NCI-H82 (cell line): ENCODE data around the gene KRTAP4-4.
"Not testable (repeated sequence)": the region's sequence is repeated elsewhere in the genome, so short reads cannot be mapped to it uniquely, and the experiment has no call there.

ENCODE experiments used
- DNase-seq: peaks from one replicate; lab custom pipeline; 2025; lab: John Stamatoyannopoulos, UW

KRTAP4-4 gene

DNA sequence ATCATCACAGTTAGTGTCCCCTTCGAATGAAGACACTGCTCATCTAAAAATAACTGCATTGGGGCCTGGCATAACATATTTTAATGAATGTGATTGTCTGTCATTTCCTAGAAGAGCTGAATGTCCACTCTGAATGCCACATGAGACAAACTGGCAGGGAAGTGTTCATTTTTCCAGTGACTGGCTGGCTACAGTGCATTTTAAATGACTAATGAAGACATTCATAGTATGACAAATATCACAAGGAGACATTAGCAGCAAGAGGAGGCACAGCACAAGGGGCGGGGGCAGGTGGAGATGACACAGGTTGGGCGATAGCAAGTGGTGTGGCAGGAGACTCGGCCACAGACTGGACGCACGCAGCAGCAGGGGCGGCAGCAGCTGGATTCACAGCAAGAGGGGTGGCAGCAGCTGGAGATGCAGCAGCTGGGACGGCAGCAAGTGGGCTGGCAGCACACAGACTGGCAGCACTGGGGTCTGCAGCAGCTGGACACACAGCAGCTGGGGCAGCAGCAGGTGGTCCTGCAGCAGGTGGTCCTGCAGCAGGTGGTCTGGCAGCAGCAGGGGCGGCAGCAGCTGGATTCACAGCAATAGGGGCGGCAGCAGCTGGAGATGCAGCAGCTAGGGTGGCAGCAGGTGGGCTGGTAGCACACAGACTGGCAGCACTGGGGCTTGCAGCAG, 11.4 kb downstream of the KRTAP4-4 start:
- not testable (repeated sequence) for DNase-seq

DNA sequence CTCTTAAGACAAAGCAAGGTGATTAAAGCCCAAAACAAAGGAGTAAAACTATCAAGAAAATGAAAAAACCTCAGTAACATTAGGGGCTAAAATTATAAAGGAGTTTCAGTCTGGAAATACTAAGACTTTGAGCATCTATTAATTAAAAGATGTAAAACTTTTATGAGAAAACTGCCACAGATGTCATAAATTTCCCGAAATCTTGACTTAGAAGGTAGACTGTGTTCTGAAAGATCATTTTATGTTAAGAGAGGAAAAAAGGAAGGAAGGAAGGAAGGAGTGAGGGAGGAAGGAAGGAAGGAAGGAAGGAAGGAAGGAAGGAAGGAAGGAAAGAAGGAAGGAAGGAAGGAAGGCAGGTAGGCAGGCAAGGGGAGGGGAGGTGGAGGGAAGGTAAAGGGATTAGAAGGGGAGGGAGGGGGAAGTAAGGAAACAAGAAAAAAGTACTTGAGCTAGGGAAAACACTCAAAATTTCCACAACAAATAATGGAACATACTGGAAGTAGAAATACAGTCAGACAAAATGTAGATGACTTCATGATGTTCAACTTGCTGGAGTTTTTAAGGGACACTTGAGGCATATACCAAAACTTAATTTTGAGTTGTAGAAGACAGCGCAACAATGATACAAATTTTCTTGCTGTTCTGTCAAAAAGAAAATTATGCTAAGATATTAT, 12.9 kb downstream of the KRTAP4-4 start:
- DNase-seq, result no peak

DNA sequence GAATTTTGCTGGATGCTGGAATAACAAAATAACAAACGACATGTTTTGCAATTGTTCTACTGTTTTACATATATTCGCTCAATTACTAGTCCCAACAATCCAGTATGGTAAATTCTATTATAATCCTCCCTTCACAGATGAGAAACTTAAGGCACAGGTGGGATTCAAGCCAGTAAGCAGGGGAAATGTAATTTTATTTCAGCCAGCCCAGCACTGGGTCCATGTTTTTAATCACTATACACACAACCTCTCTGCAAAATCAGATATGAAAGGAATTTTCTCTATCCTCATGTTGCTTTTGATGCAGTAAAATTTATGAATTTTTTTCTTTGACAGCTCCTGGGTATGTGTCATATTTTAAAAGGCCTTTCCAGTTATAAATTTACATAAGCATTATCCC, 15.3 kb downstream of the KRTAP4-4 start:
- DNase-seq, result no peak

DNA sequence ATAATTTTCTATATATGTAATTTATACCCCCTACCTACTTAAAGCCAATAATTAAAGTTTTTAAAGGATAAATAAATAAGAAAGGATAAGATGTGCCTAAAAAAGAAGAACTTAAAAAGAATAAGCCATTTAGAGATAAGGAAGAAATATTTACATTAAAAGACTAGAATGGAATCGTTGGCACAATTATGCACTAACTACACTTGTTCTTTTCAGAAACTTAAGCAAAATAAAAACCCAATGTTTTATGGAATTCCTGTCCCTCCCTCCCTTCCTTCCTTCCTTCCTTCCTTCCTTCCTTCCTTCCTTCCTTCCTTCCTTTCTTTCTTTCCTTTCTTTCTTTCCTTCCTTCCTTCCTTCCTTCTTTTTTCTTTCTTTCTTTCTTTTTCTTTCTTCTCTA, 15.7 kb downstream of the KRTAP4-4 start:
- no peak for DNase-seq

DNA sequence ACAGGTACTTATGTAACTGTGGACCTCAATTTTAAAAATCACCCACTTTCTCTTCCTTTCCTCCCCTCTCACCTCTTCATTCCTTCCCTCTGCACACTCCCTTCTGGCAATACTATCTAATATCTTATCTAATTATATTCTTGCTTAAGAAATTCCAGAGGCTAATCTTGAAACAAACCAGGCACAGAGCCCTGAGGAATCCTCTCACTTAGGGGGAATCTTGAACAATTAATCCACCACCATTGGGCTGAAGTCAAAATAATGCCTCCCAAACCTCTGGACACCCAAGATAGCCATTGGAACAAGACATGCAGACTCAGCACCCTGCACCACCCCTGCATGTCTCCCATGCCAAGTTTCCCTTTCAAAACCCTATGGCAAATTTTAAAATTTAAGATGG, 19.2 kb downstream of the KRTAP4-4 start:
- no peak for DNase-seq

DNA sequence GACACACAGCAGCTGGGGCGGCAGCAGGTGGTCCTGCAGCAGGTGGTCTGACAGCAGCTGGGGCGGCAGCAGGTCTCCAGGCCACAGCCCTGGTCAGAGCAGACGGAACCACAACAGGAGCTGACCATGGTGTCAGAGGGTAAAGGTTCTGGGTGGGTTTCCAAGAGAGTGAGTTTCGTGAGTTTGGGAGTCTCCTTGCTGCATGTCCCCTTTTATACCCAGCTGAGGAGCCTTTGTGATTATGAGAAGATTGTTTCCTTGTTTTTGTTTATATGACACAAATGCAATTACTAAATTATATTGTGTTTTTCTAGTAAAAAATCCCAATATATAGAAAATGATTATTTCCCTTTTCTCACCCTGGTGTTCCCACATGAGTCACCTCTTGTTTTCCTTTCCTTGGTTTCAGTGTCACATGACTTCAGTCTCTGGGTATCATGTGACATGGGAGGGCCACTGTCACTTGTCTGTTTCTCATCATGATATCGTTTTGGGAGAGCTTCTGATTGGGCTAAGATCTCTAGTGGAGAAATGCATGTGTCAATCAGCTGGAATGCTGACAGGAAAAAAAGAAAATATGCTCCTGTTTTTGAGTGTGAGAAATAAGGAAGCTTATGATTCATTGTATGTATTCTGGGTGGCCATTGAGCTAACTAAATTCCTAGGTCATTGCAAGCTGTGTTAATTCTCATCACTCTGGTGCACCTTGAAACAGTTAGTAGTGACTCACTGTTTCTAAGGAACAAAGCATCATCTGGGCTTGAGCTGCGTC, 20.0 kb downstream of the KRTAP4-4 start, which contains the start of gene KRTAP4-6:
KRTAP4-6 (minus strand) TSS at position 185 of the 772 bp plus-strand sequence; CDS start at position 128, 57 bp downstream.
- DNase-seq, result no peak

DNA sequence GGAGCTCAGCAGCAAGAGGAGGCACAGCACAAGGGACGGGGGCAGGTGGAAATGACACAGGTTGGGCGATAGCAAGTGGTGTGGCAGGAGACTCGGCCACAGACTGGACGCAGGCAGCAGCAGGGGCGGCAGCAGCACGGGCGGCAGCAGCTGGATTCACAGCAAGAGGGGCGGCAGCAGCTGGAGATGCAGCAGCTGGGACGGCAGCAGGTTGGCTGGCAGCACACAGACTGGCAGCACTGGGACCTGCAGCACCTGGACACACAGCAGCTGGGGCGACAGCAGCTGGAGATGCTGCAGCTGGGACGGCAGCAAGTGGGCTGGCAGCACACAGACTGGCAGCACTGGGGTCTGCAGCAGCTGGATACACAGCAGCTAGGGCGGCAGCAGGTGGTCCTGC, 20.7 kb downstream of the KRTAP4-4 start:
- not testable (repeated sequence) for DNase-seq

DNA sequence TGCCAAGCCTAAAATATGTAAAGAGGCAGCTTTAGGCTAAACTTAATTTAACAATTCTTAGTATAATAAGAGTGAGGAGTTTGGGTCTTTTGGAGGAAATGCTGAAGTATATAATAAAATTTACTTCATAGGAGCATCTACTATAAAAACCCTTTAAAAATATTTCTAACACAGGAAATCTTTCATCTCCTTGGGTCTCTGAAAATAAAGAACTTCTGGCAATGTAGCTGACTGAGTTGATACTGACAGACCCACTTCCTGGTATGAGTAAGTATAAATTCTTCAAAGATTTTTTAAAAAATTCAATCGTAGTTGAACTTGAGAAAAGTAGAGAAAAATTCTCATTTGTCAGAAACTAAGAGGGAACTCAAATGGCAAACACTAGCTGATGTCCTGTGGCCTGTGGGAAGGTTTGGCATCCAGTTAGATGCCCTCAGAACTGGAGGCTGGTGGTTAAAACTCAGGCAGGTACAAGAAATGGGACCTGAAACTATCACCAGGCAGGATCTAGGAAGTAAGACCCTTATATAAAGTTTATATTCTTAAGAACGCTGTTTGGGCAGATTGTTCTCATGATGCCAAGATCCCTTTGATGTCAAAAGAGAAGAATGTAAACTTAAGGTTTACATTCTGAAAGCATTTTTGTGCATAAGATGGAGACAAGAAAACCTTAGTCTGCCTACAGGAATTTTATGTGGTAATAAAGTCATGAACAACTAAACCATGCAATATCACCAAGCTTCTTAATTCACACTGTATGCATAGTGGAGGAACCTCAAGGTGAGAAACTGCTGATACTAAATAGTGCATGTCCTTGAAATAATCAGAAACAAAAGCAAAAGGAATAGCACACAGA, 26.4 kb downstream of the KRTAP4-4 start:
- no peak for DNase-seq

DNA sequence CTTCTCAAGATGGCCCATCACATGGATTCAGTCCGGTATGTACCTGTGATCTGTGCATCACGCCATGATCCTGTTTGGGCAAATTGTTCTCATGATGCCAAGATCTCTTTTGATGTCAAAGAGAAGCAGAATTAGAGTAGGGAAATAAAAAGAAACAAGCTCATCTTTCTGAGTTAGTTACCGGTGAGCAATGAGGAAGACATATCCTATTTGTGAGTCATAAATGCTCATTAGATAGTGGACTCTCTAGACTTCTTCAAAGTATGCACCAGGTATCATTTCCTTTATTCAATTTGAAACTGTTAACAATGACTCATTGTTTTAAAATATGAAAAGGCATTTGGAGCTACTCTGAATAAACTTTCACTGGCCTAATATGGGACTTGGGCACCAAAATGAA, 28.6 kb downstream of the KRTAP4-4 start:
- no peak for DNase-seq

DNA sequence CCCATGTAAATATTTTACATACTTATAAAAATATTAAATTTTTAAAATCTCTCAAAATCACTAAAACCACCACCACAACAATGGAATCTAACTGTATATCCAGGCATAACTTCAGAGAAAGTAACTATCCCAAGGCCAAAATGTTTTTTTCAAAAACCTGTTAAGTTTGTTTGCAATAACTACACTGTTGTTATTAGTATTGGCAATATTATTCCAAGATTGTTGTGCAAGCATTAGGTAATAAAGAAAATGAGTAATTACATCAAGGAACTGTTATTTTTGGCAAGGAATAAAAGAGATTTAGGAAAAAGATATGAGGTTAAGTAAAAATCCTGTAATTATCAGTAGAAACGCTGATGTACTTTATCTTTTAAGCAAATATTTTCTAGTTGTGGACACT, 33.2 kb downstream of the KRTAP4-4 start:
- no peak for DNase-seq

DNA sequence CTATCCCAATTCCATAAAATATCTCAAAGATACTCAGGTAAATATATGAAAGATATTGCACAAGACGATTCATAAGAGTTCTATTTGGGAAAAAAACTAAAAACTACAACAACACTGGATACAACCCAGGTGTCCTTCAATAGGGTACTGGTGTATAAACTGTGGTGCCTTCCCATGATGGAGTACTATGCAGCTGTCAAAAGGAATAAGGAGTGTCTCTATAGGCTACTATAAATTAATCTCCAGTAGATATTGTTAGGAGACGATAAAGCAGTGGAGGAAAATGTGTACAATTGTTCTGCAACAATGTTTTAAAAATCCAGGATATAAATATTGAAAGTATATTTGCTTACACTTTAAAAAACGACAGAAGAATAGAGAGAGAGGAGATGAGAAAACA, 34.1 kb downstream of the KRTAP4-4 start:
- no peak for DNase-seq

DNA sequence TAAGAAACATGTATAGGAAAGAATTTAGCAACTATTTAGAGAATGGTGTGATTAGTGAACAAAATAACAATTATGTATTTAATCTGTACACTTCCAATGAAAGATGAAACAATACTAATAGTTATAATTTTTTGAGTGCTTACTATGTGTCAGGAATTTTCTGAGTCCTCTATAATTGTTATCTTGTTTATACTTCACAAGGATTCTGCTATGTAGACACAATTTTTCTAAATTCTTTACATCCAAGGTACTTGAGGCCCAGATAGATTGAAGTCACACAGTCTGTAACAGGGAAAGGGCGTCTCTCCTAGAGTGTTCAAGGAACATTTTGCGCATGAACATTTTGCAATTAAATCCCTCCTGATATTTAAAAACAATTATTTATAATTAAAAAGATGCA, 35.5 kb downstream of the KRTAP4-4 start:
- no peak for DNase-seq

DNA sequence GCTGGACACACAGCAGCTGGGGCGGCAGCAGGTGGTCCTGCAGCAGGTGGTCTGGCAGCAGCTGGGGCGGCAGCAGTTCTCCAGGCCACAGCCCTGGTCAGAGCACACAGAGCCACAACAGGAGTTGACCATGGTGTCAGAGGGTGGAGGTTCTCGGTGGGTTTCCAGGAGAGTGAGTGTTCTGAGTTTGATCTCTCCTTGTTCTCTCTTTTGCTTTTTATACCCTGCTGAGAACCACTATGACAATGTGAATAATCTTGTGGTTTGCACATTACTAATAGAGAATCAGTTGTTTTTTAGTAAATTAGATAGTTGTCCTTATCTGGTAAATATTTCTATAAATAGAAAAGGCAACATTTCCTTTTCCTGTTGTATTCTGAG, 36.6 kb downstream of the KRTAP4-4 start, which contains the start of gene KRTAP4-12:
KRTAP4-12 (minus strand) TSS at position 192 of the 381 bp plus-strand sequence; CDS start at position 132, 60 bp downstream.
- DNase-seq, result not testable (repeated sequence)

DNA sequence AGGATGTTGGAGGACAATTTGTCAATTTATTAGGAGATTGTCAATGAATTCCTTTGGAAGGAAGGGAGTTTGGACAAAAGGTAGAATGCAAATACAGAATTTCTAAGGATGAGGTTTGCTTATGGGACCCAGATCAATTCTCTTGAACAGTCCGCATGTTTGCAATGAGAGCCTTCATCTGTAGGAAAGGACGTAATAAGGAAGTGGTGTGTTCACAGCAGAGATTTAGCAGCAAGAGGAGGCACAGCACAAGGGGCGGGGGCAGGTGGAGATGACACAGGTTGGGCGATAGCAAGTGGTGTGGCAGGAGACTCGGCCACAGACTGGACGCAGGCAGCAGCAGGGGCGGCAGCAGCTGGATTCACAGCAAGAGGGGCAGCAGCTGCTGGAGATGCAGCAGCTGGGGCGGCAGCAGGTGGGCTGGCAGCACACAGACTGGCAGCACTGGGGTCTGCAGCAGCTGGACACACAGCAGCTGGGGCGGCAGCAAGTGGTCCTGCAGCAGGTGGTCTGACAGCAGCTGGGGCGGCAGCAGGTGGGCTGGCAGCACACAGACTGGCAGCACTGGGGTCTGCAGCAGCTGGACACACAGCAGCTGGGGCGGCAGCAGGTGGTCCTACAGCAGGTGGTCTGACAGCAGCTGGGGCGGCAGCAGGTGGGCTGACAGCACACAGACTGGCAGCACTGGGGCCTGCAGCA, 37.1 kb downstream of the KRTAP4-4 start:
- not testable (repeated sequence) for DNase-seq

DNA sequence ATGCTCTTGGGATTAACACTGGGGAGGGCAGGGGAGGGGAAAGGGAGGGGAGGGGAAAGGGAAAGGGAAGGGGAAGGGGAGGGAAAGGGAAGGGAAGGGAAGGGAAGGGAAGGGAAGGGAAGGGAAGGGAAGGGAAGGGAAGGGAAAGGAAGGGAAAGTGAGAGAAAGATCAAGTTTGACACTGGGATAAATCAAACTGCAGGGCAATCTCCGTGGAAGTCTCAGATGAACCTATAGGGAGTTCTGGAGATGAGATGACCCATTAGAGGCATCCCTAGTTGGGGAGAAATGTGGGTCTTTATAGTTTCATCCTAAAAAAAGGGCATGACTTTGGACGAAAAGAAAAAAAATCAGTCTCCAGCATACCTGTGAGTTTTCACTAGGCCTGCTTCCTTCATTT, 38.8 kb downstream of the KRTAP4-4 start:
- DNase-seq, result no peak

DNA sequence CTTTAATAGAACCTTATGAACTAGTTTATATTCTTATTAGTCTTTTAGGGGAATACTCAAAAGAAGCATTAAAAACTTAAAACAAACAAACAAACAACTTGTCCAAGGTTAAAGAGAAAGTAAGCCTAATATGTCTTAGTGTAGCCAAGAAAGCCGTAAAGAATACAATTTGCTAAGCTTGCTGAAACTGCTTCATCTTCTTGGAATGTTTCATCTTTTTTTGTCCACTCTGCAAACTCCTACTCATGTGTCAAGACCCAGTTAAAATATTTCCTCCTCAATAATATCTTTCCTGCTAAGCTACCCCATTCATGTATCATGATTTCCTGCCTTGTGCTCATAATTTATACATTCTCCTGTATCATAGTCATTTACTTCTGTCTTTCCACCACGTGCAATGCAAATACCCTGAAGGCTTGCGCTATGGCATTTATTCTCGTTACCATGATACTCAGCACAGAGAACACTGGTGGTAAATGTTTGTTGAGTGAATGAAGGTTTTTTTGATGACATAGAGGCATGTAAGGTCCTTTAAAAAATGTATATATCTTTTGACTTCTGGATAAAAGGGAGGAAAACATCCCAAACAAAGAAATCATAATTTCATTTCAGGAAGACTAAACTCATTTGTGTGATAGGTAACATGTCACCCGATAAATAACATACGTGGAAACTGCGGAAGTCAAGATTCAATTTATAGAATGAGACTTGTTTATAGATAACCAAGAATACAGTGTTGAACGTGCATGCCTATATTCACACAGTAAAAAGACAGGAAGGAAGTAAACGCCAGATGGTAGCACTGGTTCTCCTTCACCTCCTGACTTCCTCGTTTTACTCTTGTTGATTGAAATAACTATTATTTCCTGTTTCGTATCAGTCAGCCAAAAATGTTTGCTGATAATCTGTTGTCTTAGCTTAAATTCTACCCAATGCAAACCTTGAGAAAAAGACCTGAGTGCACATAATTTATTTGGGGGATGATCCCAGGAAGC, 40.6 kb downstream of the KRTAP4-4 start:
- DNase-seq, result not testable (repeated sequence)

DNA sequence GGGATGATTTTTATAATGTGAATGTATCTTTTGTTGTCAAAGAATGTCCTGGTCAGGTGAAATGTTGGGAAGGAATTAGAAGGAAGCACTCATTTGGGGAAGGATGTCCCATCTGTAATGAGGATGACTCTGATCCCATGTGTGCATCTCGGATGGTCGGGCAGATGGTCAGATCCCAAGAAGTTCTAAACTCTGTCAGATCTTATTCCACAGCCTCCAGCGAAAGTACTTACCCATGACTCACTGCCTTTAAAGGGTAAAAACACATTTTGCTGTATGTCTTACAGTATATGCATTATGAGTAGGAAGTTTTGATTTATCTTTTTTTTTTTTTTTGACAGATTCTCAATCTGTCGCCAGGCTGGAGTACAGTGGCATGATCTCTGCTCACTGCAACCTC, 41.8 kb downstream of the KRTAP4-4 start:
- no peak for DNase-seq

DNA sequence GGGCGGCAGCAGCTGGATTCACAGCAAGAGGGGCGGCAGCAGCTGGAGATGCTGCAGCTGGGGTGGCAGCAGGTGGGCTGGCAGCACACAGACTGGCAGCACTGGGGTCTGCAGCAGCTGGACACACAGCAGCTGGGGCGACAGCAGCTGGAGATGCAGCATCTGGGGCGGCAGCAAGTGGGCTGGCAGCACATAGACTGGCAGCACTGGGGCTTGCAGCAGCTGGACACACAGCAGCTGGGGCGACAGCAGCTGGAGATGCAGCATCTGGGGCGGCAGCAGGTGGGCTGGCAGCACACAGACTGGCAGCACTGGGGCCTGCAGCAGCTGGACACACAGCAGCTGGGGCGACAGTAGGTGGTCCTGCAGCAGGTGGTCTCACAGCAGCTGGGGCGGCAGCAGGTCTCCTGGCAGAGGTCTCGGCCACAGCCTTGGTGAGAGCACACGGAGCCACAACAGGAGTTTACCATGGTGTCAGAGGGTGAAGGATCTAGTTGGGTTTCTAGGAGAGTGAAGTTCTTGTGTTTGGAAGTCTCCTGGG, 42.6 kb downstream of the KRTAP4-4 start, which contains the start of gene KRTAP4-11:
KRTAP4-11 (minus strand) TSS at position 528 of the 541 bp plus-strand sequence; CDS start at position 470, 58 bp downstream.
- not testable (repeated sequence) for DNase-seq

DNA sequence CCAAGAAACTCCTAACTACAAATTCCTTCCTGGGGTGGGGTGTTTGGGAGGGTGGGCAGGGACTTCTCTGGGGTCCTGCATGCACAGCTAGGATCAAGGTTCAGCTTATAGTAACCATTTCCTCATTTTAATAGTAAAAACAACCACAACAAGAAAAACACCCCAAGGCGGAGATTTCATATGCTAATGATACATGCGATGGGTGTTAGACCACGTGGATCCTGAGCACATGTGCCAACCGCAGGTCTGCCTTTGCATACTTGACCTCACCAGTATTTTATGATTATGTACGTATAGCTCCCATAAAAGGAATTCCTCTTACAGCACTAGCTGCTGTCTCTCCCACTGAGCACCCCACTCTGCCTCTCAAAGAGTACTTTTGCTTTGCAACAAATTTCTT, 44.3 kb downstream of the KRTAP4-4 start:
- DNase-seq, result no peak
